OCI-M2 (cell line): Measurements from ENCODE around the gene ASCC3.

Experiments
- DNase-seq: peaks from one replicate; lab custom pipeline; 2025; ENCODE audit not compliant: unreplicated experiment; lab: John Stamatoyannopoulos, UW

ASCC3 gene

GRCh38 chr6:100506651-100507050, 374.5 kb downstream of the ASCC3 start:
- DNase-seq, result no peak

DNA sequence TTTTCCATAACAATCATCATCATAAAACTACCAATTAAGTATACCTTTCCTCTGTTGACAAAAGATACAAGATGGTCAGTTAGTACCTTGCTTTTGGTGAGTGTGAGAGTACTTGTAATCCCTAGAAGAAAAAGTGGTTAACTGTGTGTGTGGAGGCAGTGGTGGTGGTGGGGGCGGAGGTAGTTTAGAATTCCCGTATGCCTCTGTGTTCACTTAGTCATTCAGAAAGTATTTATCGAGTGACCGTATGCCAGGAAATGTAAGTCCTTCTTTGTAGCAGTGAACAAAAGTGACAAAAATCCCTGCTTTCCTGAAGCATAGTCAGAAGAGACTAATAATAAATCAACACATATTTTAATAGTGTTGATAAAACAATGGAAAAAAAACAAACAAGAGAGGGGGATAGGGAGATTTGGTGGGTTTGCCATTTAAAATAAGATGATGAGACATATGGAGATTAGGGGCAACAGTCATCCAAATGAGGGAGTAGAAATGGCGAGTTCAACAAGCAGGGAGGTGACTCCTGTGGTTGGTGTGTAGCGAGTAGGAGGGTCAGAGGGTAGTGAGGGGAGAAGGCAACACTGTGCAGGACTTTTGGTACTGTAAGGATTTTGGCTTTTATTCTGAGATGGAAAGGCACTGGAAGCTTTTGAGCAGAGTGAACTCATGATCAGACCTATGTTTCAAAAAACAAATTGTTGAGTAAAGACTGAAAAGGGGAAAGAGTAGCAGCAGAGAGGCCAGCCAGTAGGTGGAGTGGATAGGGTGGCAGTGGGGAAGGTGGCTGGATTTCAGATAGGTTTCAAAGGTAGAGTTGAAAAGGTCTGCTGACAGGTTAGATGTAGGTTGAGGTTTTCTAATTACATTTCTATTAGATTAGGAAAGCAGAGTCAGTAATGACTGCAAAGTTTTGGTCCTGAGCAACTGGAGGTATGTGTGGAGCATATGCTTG, 376.1 kb downstream of the ASCC3 start:
- no peak for DNase-seq

- no peak for DNase-seq
These were observed 378.0 kb downstream of the ASCC3 start for GRCh38 chr6:100503043-100503705.

- DNase-seq, result no peak
These were observed 387.8 kb downstream of the ASCC3 start for GRCh38 chr6:100493206-100493888.

- DNase-seq, result no peak
These were observed 389.0 kb downstream of the ASCC3 start for GRCh38 chr6:100491952-100492670.

DNA sequence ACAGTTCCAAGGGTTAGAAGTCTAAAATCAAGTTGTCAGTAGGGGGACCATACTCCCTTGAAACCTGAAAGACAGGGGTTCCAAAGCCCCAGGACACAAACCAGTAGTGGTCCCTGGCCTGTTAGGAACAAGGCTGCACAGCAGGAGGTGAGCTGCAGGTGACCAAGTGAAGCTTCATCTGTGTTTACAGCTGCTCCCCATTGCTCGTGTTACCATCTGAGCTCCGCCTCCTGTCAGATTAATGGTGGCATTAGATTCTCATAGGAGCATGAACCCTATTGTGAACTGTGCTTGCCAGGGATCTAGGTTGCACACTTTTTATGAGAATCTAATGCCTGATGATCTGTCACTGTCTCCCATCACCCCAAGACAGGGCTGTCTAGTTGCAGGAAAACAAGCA, 391.1 kb downstream of the ASCC3 start:
- DNase-seq, result no peak

GRCh38 chr6:100488244-100488643, 392.9 kb downstream of the ASCC3 start:
- no peak for DNase-seq

- no peak for DNase-seq
These were observed 393.5 kb downstream of the ASCC3 start for GRCh38 chr6:100487638-100488037.

DNA sequence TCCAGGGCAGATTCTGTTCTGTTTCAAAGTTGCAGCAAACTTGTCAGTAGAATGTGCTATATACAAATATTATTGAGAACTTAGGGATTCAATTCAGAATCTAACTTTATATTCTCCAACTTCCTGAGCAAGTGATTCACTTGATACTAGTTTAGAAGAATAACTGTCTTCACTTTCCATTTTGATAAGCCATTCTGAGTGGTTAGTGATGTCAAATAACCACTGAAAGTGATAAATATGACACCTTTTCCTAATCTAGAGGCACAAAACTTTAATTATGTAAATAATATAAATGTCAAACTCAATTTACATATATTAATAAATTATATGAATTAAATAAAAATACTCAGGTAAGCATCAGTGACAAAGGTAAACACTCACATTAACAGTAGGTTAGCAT, 395.9 kb downstream of the ASCC3 start:
- no peak for DNase-seq

DNA sequence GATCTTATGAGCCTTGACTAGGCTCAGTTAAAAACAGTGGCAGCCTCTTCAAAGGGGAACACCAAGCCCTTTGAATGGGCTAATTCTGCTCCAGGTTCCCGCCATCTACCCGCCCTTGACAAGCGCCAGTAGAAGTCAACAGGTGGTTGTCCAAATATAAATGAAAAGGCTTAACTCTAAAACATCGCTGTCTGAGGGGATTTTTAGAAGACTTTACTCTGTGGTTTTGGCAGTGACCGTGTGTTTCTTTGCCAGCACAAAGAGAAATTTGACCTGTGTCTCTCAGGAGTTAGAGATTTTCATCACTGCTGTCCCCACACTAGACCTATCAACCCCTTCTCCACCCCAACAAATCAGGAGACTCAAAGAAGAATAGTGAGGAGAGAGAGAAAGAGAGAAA, 396.7 kb downstream of the ASCC3 start:
- DNase-seq, result no peak

GRCh38 chr6:100482698-100483097, 398.4 kb downstream of the ASCC3 start:
- DNase-seq, result no peak

- peak; percentile 53 for DNase-seq
These were observed 401.7 kb downstream of the ASCC3 start for GRCh38 chr6:100479179-100480035.

- DNase-seq, result no peak
These were observed 405.4 kb downstream of the ASCC3 start for GRCh38 chr6:100475554-100476320.

GRCh38 chr6:100473182-100473581, 407.9 kb downstream of the ASCC3 start:
- DNase-seq, result no peak

GRCh38 chr6:100472674-100473073, 408.5 kb downstream of the ASCC3 start:
- DNase-seq, result no peak

- DNase-seq, result no peak
These were observed 410.6 kb downstream of the ASCC3 start for GRCh38 chr6:100470422-100471120.

DNA sequence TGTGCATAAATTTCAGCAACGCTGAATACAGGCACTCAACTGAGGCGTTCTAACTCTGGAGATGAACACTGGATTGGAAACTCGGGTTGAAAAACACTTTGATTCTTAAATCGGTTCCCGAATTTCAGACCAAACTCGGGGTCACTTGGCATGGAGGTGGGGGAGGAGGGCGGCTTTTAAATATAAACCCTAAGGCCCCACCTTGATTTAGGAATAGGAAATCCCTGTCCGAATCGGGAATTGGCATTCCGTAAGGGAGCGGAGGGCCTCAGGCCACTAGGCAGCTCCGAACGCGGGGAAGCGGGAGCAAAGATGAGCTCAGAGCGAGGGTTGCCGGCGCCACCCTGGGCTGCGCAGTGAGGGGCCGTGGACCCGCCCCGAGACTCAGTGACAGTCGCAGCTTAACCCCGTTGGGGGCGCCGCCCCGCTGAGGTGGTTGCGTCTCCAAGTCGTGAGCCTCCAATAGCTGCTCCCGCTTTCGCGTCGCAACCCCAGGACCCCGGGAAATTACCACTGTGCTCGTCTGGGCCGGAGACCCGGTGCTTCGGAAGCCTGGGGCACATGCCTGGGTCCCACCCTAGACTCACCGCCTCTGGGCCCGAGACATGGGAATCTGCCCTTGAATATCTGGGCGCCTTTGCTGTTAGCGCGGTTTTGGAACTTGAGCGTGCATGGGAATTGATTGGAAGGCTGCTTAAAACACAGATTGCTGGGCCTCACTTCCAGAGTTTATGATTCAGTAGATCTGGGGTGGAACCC, 411.8 kb downstream of the ASCC3 start:
- no peak for DNase-seq

GRCh38 chr6:100468016-100468622, 413.0 kb downstream of the ASCC3 start:
- DNase-seq, result no peak
